HL-60 (cell line): ENCODE data around the gene PGM2.
A peak's percentile ranks its signal among the peaks of the same experiment; 100 is the strongest.

Experiments
- DNase-seq, 2 experiments: peaks; one replicate each; pipeline ENCODE4 v3.0.0-alpha.2; 2010 to 2020; ENCODE audit warnings: low read depth in 1 of 2, low spot score in 1 of 2
- H3K27ac ChIP-seq: fragments of 250-450 bp; sonication (Bioruptor Pico); replicated peaks from 2 replicates; pipeline ENCODE4 v1.5.1; 2020; ENCODE audit warnings: mild to moderate bottlenecking, moderate library complexity
- H3K27me3 ChIP-seq: fragments of 250-450 bp; sonication (Bioruptor Pico); 2 replicates; pipeline ENCODE4 v1.5.1; 2021; ENCODE audit warnings: mild to moderate bottlenecking, moderate library complexity; ENCODE audit not compliant: insufficient read depth, poor library complexity, severe bottlenecking
- H3K4me3 ChIP-seq: replicated peaks from 2 replicates; pipeline ENCODE4 v1.5.1; 2011; ENCODE audit warnings: mild to moderate bottlenecking, control low read depth, low read length; ENCODE audit not compliant: insufficient read depth
- CTCF ChIP-seq: IDR thresholded peaks from one replicate; pipeline ENCODE4 v1.5.1; 2011; ENCODE audit warnings: low read length, control low read depth, inconsistent platforms; ENCODE audit not compliant: insufficient read depth
- GABPA ChIP-seq: IDR thresholded peaks from 2 replicates; pipeline ENCODE4 v1.6.1; 2012; ENCODE audit warnings: low read depth
- POLR2AphosphoS5 ChIP-seq: IDR thresholded peaks from 2 replicates; pipeline ENCODE4 v1.6.1; 2012; ENCODE audit warnings: low read depth
- REST ChIP-seq: IDR thresholded peaks from 2 replicates; pipeline ENCODE4 v1.6.1; 2012; ENCODE audit warnings: low read depth; ENCODE audit not compliant: insufficient replicate concordance
- SPI1 ChIP-seq: IDR thresholded peaks from 2 replicates; pipeline ENCODE4 v1.6.1; 2012; ENCODE audit warnings: low read depth, mild to moderate bottlenecking, borderline replicate concordance

PGM2 gene

GRCh38 chr4:37858872-37859271, 32.4 kb downstream of the PGM2 start:
- Histone ChIP-seq H3K27me3 (no peaks in the 10 kb centered on the region), H3K4me3 (no peak overlapping the region), H3K27ac (no peak overlapping the region)
- DNase-seq, result no peak
- TF ChIP-seq POLR2AphosphoS5 (no peak), CTCF (no peak), GABPA (no peak), SPI1 (no peak), REST (no peak)

DNA sequence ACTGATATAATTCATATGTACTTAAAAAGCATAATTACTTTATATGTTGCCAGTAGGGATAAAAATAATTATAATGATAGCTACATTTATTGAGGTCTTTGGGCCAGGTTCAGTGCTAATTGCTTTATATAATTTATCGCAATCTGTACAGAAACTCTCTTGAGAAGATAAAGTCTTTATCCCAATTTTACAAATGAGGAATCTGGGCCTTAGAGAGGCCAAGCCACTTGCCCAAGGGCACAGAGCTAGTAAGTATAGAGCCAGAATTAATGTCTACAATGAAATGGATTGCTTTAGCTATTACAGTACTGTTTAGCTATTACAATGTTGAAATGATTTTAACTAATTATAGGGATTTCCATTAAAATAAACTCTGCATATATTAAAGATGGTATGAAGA, 33.8 kb downstream of the PGM2 start:
- H3K4me3 ChIP-seq, result no peak overlapping the region
- no peak for TF ChIP-seq CTCF
- no peak for TF ChIP-seq REST
- no peak for TF ChIP-seq GABPA
- no peak for TF ChIP-seq POLR2AphosphoS5
- no peak for DNase-seq
- no peaks in the 10 kb centered on the region for H3K27me3 ChIP-seq
- H3K27ac ChIP-seq, result no peak overlapping the region

GRCh38 chr4:37862961-37863360, 36.5 kb downstream of the PGM2 start:
- no peak overlapping the region for H3K4me3 ChIP-seq
- TF ChIP-seq REST (no peak), POLR2AphosphoS5 (no peak)
- no peaks in the 10 kb centered on the region for H3K27me3 ChIP-seq
- no peak overlapping the region for H3K27ac ChIP-seq
- DNase-seq, result no peak

GRCh38 chr4:37864786-37865185, 38.3 kb downstream of the PGM2 start:
- no peak for TF ChIP-seq REST
- peak; percentile 49 for TF ChIP-seq POLR2AphosphoS5
- peak; percentile 92 for TF ChIP-seq SPI1
- TF ChIP-seq GABPA, result no peak
- TF ChIP-seq CTCF, result no peak
- Histone ChIP-seq H3K4me3 (no peak overlapping the region), H3K27me3 (no peaks in the 10 kb centered on the region), H3K27ac (peak overlapping the region; percentile 82)
- peak in 1 of 2 experiments; percentile 76 for DNase-seq
